ENCODE data around the gene SH3RF3.
A peak's percentile ranks its signal among the peaks of the same experiment; 100 is the strongest.

- peak; percentile 16 to 39 for TF ChIP-seq CTCF (conservative IDR thresholded peaks at IDR 0.05 in 1 of 2, IDR thresholded peaks at IDR 0.05 in 1 of 2; ENCODE audit: low read depth in 1 of 2, low read length in 2 of 2)
- TF ChIP-seq EZH2 (IDR thresholded peaks at IDR 0.05; ENCODE audit: low read length, missing control alignments) = no peak
Measured at GRCh38 chr2:109171444-109172334, 42.7 kb downstream of the SH3RF3 start.

Data from fibroblast of lung (primary cell).